Raji (cell line): ENCODE data around the gene B3GNT7.

Source experiments
- POLR2A ChIP-seq: IDR thresholded peaks from 2 replicates; pipeline ENCODE4 v1.6.1; 2011; ENCODE audit warnings: low read depth, low read length, control low read depth; ENCODE audit not compliant: insufficient read depth

The B3GNT7 gene

DNA sequence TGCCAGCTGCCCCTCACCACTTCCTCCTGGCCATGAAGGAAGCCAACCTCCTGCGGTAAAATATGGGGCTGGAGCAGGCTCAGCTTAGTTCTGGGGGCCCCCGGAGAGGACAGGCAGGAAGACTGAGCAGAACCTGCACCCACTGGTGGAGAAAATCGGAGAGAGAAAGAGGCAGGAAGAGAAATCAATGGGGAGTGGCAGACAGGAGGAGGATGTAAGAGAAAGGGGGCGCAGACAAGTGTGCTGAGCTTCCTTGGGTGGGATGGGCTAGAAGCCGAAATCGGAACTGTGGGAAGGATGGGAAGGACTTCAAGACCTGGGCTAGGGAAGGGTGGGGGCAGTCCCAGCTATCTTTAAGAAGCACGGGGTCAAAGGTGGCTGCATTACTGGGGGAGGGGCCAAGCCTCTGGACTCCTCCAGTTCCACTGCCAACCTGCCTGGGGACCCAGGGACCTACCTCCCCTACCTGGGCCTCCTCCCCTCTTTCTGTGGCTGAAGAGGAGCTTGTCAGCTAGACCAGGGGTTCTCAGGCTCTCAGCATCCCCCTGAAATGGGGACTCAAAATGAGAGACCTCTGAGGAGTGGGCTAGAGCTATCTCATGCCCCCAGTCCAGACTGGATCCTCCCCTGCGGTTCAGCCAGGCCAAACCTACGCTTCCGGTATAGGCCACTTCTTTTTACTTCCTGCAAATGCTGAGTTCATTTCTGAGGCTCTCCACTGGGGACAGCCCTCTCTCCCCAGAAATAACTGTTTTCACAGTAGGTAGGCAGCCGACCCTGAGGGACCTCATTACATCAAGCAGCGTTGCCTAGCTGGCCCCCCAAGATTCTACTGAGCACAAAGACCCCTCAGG lies 33.6 kb upstream of the B3GNT7 start:
- TF ChIP-seq POLR2A = no peak

GRCh38 chr2:231362555-231363184 lies 32.8 kb upstream of the B3GNT7 start:
- no peak for TF ChIP-seq POLR2A

GRCh38 chr2:231364061-231364460 lies 31.4 kb upstream of the B3GNT7 start:
- TF ChIP-seq POLR2A = no peak

- TF ChIP-seq POLR2A = no peak
Measured at GRCh38 chr2:231364961-231365810, 30.3 kb upstream of the B3GNT7 start.

- TF ChIP-seq POLR2A = no peak
Measured at GRCh38 chr2:231367178-231367577, 28.3 kb upstream of the B3GNT7 start.

- no peak for TF ChIP-seq POLR2A
Measured at GRCh38 chr2:231369580-231370428, 25.7 kb upstream of the B3GNT7 start.

DNA sequence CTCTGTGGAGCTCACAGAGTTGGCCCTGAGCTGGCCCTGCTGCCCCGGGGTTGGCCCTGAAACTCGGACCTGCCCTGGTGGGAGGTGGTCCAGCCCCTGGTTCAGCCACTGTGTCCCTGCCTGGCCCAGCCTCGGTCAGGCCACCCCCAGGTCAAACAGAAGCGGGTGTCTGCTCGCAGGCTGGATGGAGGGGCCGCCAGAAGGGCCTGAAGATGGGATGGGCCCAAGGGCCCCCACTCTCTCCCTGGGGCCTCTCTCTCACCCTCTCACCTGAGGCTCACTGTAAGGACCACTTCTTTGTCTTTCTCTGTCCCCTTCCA lies 25.1 kb upstream of the B3GNT7 start:
- no peak for TF ChIP-seq POLR2A

DNA sequence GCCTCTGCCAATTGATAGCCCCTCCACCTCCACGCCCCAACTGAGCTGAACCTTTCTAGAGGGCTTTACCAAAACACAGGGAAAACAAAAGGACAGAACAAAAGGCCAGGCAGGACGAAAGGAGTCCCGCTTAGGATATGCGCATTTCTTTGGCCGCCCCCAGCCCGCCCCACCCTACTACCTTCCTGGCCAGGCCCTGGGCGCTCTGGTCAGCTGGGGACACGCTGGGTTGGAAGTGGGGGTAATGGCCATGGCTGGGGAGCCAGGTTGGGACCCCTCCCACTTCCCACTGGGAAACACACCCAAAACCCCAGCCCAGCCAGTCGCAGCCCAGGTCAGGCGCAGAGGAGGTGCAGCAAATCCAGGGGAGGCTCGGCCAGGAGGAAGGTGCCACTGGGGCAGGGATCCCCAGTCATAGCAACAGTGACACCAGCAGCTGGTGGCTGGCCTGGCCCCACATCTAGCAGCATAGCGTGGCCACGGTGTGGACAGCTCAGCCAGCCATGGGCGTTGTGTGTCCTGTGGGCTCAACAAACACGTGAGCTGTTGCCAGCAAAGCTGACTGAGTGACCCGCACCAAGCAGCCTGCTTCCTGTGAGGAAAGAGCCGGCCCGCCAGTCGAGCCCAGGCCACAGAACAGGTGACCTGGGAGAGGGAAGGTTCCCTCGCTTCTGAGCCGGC lies 24.6 kb upstream of the B3GNT7 start:
- no peak for TF ChIP-seq POLR2A

DNA sequence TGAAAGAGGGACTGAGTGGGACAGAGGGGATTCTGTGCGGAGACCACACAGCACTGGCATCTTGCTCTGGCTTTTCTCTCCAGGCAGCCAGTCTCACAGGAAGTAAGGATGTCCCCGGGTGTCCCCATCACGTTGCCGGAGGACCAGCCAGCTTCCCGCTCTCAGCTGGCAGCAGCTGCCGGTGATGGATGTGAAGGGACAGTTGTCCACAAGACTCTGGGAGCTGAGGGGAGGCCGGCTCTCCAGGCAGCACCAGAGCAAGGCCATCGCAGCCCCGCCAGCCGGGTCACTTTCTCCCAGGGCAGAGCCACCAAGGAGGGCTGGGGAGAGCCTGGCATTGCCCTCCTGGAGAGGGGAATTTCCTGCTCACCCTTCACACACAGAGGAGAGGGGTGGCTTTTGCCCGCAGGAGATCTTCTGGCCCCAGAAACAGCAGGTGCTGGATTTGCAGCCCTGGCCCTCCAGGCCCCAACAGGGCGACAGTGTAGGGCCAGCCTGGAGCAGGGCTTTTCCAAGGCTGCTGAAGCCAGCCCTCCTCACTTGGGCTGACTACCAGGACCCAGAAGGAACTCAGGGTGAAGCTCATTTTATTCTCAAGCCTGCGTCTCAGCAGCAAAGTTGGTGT lies 24.0 kb upstream of the B3GNT7 start:
- no peak for TF ChIP-seq POLR2A

GRCh38 chr2:231372326-231372725 lies 23.2 kb upstream of the B3GNT7 start:
- TF ChIP-seq POLR2A = no peak

- TF ChIP-seq POLR2A = no peak
Measured at GRCh38 chr2:231373184-231373583, 22.3 kb upstream of the B3GNT7 start.

- TF ChIP-seq POLR2A = no peak
Measured at GRCh38 chr2:231373786-231374349, 21.6 kb upstream of the B3GNT7 start.

DNA sequence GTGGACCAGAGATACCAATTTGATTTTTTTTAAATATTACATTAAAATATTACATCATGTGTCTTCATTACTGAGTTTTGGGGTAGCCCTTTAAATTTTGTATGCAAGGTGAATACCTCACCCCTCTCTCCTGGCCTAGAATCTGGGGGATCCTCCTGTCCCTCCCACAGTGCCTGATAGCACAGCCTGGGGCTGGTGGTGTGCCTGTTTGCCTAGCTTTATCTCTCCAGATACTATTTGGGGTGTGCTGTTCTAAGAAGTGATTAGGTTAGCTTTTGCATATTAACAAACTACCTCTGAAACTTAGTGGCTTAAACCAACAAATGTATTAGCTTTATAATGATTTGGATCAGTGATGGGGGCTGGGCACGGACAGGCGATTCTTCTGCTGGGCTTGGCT lies 20.7 kb upstream of the B3GNT7 start:
- TF ChIP-seq POLR2A = no peak

- no peak for TF ChIP-seq POLR2A
Measured at GRCh38 chr2:231376857-231377256, 18.7 kb upstream of the B3GNT7 start.
